Stimulated activated CD4-positive, alpha-beta T cell treated with anti-CD3 and anti-CD28 coated beads, Interleukin-15, amount 100 ng/mL, for 24 hours (primary cell): ENCODE data around the gene WNT11.

Experiments
- DNase-seq: peaks from one replicate; pipeline ENCODE4 v3.0.0-alpha.2; 2020

WNT11 gene

GRCh38 chr11:76152086-76152681, 54.1 kb downstream of the WNT11 start:
- peak; percentile 95 for DNase-seq

- no peak for DNase-seq
Observed at GRCh38 chr11:76151556-76152085, 54.7 kb downstream of the WNT11 start.

- DNase-seq = no peak
Observed at GRCh38 chr11:76150141-76150540, 56.2 kb downstream of the WNT11 start.

- DNase-seq = no peak
Observed at GRCh38 chr11:76149713-76150112, 56.6 kb downstream of the WNT11 start.

GRCh38 chr11:76148941-76149613, 57.2 kb downstream of the WNT11 start:
- no peak for DNase-seq

- DNase-seq = no peak
Observed at GRCh38 chr11:76148231-76148630, 58.1 kb downstream of the WNT11 start.

GRCh38 chr11:76147106-76147740, 59.1 kb downstream of the WNT11 start:
- no peak for DNase-seq

GRCh38 chr11:76143274-76143673, 63.0 kb downstream of the WNT11 start:
- DNase-seq = no peak

- no peak for DNase-seq
Observed at GRCh38 chr11:76141901-76142588, 64.3 kb downstream of the WNT11 start.

GRCh38 chr11:76140912-76141574, 65.3 kb downstream of the WNT11 start:
- no peak for DNase-seq

GRCh38 chr11:76139314-76139713, 67.0 kb downstream of the WNT11 start:
- DNase-seq = no peak
